ENCODE measurements around the gene TULP4.

The TULP4 gene

GRCh38 chr6:158374020-158374419 is 61.8 kb downstream of the TULP4 start:
- no peak for DNase-seq (ENCODE audit: low spot score)
- TF ChIP-seq, protein P1, sequence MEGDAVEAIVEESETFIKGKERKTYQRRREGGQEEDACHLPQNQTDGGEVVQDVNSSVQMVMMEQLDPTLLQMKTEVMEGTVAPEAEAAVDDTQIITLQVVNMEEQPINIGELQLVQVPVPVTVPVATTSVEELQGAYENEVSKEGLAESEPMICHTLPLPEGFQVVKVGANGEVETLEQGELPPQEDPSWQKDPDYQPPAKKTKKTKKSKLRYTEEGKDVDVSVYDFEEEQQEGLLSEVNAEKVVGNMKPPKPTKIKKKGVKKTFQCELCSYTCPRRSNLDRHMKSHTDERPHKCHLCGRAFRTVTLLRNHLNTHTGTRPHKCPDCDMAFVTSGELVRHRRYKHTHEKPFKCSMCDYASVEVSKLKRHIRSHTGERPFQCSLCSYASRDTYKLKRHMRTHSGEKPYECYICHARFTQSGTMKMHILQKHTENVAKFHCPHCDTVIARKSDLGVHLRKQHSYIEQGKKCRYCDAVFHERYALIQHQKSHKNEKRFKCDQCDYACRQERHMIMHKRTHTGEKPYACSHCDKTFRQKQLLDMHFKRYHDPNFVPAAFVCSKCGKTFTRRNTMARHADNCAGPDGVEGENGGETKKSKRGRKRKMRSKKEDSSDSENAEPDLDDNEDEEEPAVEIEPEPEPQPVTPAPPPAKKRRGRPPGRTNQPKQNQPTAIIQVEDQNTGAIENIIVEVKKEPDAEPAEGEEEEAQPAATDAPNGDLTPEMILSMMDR (IDR thresholded peaks at IDR 0.05; ENCODE audit: extremely low read depth, missing control alignments) = no peak

GRCh38 chr6:158376631-158377081 is 64.4 kb downstream of the TULP4 start:
- no peak for DNase-seq (ENCODE audit: low spot score)
- TF ChIP-seq, protein P1 (IDR thresholded peaks at IDR 0.05; ENCODE audit: extremely low read depth, missing control alignments) = no peak

DNA sequence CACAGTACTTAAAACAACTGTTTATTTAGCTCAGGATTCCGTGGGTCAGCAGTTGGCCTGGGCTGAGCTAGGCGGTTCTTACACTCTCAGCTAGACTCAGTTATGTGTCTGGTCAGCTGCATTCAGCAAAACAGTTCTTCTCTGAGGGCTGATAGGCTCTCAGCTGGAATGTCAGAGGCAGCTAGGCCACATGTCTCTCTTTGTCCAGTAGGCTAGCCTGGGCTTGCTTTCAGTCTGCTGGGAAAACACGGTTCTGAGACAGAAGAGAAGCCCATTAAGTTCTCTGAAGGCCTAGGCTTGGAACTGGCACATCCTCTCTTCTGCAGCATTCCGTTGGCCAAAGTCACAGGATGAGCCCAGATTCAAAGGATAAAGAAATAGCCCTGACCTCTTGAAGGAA is 65.6 kb downstream of the TULP4 start:
- DNase-seq (ENCODE audit: low spot score) = no peak

GRCh38 chr6:158379336-158379735 is 67.1 kb downstream of the TULP4 start:
- TF ChIP-seq, protein P1 (IDR thresholded peaks at IDR 0.05; ENCODE audit: extremely low read depth, missing control alignments) = no peak
- no peak for DNase-seq (ENCODE audit: low spot score)

More for the DNA sequence above, 65.6 kb downstream of the TULP4 start:
- TF ChIP-seq, protein P1 (IDR thresholded peaks at IDR 0.05; ENCODE audit: extremely low read depth, missing control alignments) = no peak

DNA sequence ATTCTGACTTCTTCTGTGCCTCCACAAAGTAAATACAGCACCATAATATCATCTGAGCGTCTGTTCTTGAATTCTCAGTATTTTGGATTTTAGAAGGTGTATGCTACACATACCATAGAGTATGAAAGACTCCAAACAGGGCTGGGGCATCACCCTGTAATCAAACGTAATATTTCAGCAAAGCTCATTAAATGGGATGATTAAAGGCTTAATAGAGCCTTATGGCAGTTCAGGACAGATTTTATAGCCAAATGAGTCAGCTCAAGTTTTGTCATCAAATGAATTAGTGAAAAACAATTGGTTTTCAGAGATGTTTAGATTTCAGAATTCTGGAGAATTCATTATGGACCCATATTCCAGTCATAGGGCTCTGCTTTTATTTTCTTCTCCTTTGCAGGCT is 68.9 kb downstream of the TULP4 start:
- TF ChIP-seq, protein P1 (IDR thresholded peaks at IDR 0.05; ENCODE audit: extremely low read depth, missing control alignments) = no peak
- no peak for DNase-seq (ENCODE audit: low spot score)

DNA sequence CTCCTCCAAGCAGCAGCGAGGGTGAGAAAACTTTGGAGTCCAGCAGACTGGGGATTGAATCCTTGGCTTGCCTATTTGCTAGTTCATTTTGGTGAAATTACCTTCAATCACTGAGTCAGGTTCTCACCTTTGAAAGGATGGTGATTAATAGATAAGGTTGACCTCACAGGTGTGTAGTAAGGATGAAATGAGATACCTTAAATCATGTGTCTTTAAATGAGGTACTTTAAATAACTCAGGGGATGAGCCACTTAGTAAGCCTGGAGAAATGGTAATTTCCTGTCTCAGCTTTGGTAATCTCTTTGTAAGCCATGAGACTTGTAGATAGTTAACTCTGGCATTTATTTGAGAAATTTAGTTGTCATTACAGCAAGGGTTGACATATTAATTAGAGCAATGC is 70.2 kb downstream of the TULP4 start:
- TF ChIP-seq, protein P1 (IDR thresholded peaks at IDR 0.05; ENCODE audit: extremely low read depth, missing control alignments) = no peak
- no peak for DNase-seq (ENCODE audit: low spot score)

GRCh38 chr6:158383057-158383456 is 70.8 kb downstream of the TULP4 start:
- TF ChIP-seq, protein P1 (IDR thresholded peaks at IDR 0.05; ENCODE audit: extremely low read depth, missing control alignments) = no peak
- DNase-seq (ENCODE audit: low spot score) = no peak

Data from GM20000 (cell line).